Measurements from ENCODE around the gene PRKAR1B.

DNA sequence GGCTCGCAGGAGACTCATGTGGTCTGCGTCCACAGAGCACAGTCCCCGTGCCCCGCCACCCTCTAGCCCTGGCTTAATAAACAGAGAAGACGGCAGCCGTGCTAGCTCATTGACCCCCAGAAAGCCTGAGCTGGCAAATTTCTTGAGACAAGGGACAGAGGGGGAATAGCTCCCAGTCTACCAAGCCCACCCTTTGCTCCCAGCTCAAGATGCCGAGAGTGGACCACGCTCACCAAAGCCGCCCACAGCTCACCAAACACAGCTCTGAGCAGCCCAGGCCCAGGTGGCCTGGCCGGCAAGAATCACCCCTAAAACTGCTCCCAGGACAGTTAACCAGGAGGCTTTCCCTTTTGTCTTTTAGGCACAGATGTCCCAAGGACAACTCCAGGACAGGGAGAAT lies 212.8 kb downstream of the PRKAR1B start:
- no peak for TF ChIP-seq CTCF (IDR thresholded peaks at IDR 0.05; ENCODE audit: insufficient read depth, low read depth, low read length)
- no peak for TF ChIP-seq EZH2 (IDR thresholded peaks at IDR 0.05; ENCODE audit: insufficient read depth, low read length)

Measured in astrocyte (in vitro differentiated cells and primary cell).